Panc1 (cell line): ENCODE results near the gene TLR3.

Source experiments
- POLR2AphosphoS5 ChIP-seq: IDR thresholded peaks from 2 replicates; pipeline ENCODE4 v1.6.1; 2012; ENCODE audit warnings: mild to moderate bottlenecking, low read depth, low read length, moderate library complexity
- SIN3A ChIP-seq: IDR thresholded peaks from 2 replicates; pipeline ENCODE4 v1.6.1; 2012; ENCODE audit warnings: low read depth, mild to moderate bottlenecking, low read length, moderate library complexity, borderline replicate concordance; ENCODE audit not compliant: insufficient read depth
- TCF7L2 ChIP-seq: IDR thresholded peaks from 2 replicates; pipeline ENCODE4 v1.6.1; 2011; ENCODE audit warnings: mild to moderate bottlenecking, low read depth, low read length, inconsistent platforms
- TF ChIP-seq, protein P1 (sequence below): fragments of 450-650 bp; IDR thresholded peaks from 2 replicates; pipeline ENCODE4 v1.5.1; 2017; ENCODE audit warnings: mild to moderate bottlenecking
- TF ChIP-seq, protein P2 (sequence below), 2 experiments: IDR thresholded peaks; 2 replicates each; pipeline ENCODE4 v1.6.1; 2011 to 2012; ENCODE audit warnings: low read depth in 2 of 2, control low read depth in 1 of 2, low read length in 1 of 2, mild to moderate bottlenecking in 1 of 2, moderate library complexity in 1 of 2; ENCODE audit not compliant: insufficient read depth in 1 of 2

DNA sequence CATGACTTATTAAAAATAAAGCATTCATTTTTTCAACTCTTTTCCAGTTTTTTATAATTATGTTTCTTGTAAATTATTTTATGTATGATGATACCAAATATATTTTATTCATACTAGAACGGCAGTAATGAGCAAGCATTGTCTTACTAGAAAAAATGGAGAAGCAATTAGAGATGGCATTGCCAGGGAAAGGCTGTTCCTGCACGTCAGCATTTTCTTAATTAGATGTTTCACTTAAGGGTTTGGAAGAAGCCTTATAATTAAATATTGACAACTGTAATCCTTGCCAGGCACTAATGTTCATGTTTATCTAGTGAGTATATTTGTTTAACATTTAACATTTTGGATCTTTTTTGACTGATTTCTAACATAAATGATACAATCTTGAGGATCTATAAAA is 52.1 kb downstream of the TLR3 start:
- TF ChIP-seq, protein P1, sequence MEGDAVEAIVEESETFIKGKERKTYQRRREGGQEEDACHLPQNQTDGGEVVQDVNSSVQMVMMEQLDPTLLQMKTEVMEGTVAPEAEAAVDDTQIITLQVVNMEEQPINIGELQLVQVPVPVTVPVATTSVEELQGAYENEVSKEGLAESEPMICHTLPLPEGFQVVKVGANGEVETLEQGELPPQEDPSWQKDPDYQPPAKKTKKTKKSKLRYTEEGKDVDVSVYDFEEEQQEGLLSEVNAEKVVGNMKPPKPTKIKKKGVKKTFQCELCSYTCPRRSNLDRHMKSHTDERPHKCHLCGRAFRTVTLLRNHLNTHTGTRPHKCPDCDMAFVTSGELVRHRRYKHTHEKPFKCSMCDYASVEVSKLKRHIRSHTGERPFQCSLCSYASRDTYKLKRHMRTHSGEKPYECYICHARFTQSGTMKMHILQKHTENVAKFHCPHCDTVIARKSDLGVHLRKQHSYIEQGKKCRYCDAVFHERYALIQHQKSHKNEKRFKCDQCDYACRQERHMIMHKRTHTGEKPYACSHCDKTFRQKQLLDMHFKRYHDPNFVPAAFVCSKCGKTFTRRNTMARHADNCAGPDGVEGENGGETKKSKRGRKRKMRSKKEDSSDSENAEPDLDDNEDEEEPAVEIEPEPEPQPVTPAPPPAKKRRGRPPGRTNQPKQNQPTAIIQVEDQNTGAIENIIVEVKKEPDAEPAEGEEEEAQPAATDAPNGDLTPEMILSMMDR = no peak
- TF ChIP-seq POLR2AphosphoS5 (no peak), SIN3A (no peak), TCF7L2 (no peak)
- TF ChIP-seq, protein P2, sequence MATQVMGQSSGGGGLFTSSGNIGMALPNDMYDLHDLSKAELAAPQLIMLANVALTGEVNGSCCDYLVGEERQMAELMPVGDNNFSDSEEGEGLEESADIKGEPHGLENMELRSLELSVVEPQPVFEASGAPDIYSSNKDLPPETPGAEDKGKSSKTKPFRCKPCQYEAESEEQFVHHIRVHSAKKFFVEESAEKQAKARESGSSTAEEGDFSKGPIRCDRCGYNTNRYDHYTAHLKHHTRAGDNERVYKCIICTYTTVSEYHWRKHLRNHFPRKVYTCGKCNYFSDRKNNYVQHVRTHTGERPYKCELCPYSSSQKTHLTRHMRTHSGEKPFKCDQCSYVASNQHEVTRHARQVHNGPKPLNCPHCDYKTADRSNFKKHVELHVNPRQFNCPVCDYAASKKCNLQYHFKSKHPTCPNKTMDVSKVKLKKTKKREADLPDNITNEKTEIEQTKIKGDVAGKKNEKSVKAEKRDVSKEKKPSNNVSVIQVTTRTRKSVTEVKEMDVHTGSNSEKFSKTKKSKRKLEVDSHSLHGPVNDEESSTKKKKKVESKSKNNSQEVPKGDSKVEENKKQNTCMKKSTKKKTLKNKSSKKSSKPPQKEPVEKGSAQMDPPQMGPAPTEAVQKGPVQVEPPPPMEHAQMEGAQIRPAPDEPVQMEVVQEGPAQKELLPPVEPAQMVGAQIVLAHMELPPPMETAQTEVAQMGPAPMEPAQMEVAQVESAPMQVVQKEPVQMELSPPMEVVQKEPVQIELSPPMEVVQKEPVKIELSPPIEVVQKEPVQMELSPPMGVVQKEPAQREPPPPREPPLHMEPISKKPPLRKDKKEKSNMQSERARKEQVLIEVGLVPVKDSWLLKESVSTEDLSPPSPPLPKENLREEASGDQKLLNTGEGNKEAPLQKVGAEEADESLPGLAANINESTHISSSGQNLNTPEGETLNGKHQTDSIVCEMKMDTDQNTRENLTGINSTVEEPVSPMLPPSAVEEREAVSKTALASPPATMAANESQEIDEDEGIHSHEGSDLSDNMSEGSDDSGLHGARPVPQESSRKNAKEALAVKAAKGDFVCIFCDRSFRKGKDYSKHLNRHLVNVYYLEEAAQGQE (IDR thresholded peaks at IDR 0.05; ENCODE audit: insufficient read depth in 1 of 2, low read depth in 2 of 2, low read length in 1 of 2) = no peak
